HCT116 (cell line): ENCODE data around the gene NAALADL2. TPM values are rescaled to one million over a fixed set of nuclear protein-coding genes. Genes with fewer than 3 reads are reported as not detected.

Source experiments
- ATAC-seq: fragments of 200-7000 bp; cut with Tn5 transposase; 2 replicates; pipeline ENCODE4 v1.9.1; 2020; ENCODE audit warnings: mild to moderate bottlenecking, moderate library complexity
- BruUV-seq: library from RNA; stranded (reverse); fragments of 400-500 nt; replicated peaks from 2 replicates; lab custom pipeline; 2021; lab: Mats Ljungman, UMichigan
- CTCF ChIA-PET: fragments of 300-600 bp; sonication (Branson Sonifier 250); formaldehyde crosslinking; loops from one replicate; lab custom pipeline; 2021; ENCODE audit warnings: antibody characterized with exemption; lab: Charles Lee
- POLR2A ChIA-PET: fragments of 300-600, 350-600 bp; sonication (Branson Sonifier 250); formaldehyde crosslinking; loops from one replicate; lab custom pipeline; 2021; ENCODE audit warnings: antibody characterized with exemption; lab: Charles Lee
- RAD21 ChIA-PET, 2 experiments: fragments of 300-600 bp; sonication (Branson Sonifier 250); formaldehyde crosslinking; loops; one replicate each; lab custom pipeline; 2023; ENCODE audit warnings: low total read pairs in 2 of 2; ENCODE audit not compliant: uncharacterized antibody in 2 of 2, unreplicated experiment in 2 of 2, low non-redundant PET in 1 of 2; lab: Charles Lee
- DNase-seq: peaks from one replicate; pipeline ENCODE4 v3.0.0-alpha.2; 2010; ENCODE audit warnings: low read depth, low spot score
- H2AFZ ChIP-seq: fragments of 200-600 bp; shearing (Covaris generic), sonication (generic); 2 replicates; pipeline ENCODE4 v1.6.1; 2017; ENCODE audit warnings: low read depth, mixed run types, mixed read lengths, antibody characterized with exemption, low read length; ENCODE audit not compliant: poor library complexity, severe bottlenecking
- H3K27ac ChIP-seq: 2 replicates; pipeline ENCODE4 v1.5.1; 2012; ENCODE audit warnings: low read depth, low read length
- H3K27me3 ChIP-seq: fragments of 200-600 bp; sonication (generic); 2 replicates; pipeline ENCODE4 v1.6.1; 2016; ENCODE audit warnings: mixed run types, low read length, mixed read lengths; ENCODE audit not compliant: insufficient read depth
- H3K36me3 ChIP-seq, 2 experiments: fragments of 200-500 bp in 1 of 2; fragments of 200-600 bp in 1 of 2; sonication (Bioruptor generic) in 1 of 2; sonication (generic) in 1 of 2; 2 replicates each; pipeline versions ENCODE4 v1.5.1 to v1.6.1; 2014 to 2016; ENCODE audit warnings: low read length in 2 of 2, inconsistent platforms in 1 of 2, mixed read lengths in 1 of 2, mixed run types in 1 of 2; ENCODE audit not compliant: insufficient read depth in 2 of 2, control insufficient read depth in 1 of 2
- H3K4me1 ChIP-seq, 2 experiments: fragments of 200-600 bp in 1 of 2; sonication (generic) in 1 of 2; 2 replicates each; pipeline versions ENCODE4 v1.5.1 to v1.6.1; 2012 to 2017; ENCODE audit warnings: low read length in 2 of 2, inconsistent platforms in 1 of 2, mild to moderate bottlenecking in 1 of 2, mixed read lengths in 1 of 2, mixed run types in 1 of 2, moderate library complexity in 1 of 2; ENCODE audit not compliant: insufficient read depth in 2 of 2, control insufficient read depth in 1 of 2
- H3K4me2 ChIP-seq: fragments of 200-600 bp; sonication (generic); 2 replicates; pipeline ENCODE4 v1.6.1; 2017; ENCODE audit warnings: mixed run types, low read length, mixed read lengths
- H3K4me3 ChIP-seq, 2 experiments: fragments of 200-600 bp in 1 of 2; sonication (generic) in 1 of 2; replicated peaks in 1 of 2; 2 replicates each; pipeline ENCODE4 v1.5.1; 2011 to 2016; ENCODE audit warnings: low read length in 2 of 2, control low read depth in 1 of 2, low read depth in 1 of 2, mild to moderate bottlenecking in 1 of 2, mixed read lengths in 1 of 2, mixed run types in 1 of 2
- H3K79me2 ChIP-seq: fragments of 200-600 bp; sonication (generic); 2 replicates; pipeline ENCODE4 v1.6.1; 2017; ENCODE audit warnings: mild to moderate bottlenecking, mixed run types, low read length, moderate library complexity, mixed read lengths; ENCODE audit not compliant: insufficient read depth
- H3K9ac ChIP-seq: fragments of 200-600 bp; sonication (generic); 2 replicates; pipeline ENCODE4 v1.6.1; 2016; ENCODE audit warnings: low read length, mixed read lengths
- H3K9me2 ChIP-seq: fragments of 200-600 bp; sonication (generic), shearing (Covaris generic); 2 replicates; pipeline ENCODE4 v1.6.1; 2017; ENCODE audit warnings: mixed run types, mild to moderate bottlenecking, moderate library complexity; ENCODE audit not compliant: insufficient read depth
- H3K9me3 ChIP-seq, 2 experiments: fragments of 200-500 bp in 1 of 2; fragments of 200-600 bp in 1 of 2; sonication (Bioruptor generic) in 1 of 2; sonication (generic) in 1 of 2; 2 replicates each; pipeline ENCODE4 v1.6.1; 2014 to 2017; ENCODE audit warnings: low read length in 2 of 2, mixed read lengths in 2 of 2, inconsistent platforms in 1 of 2, low read depth in 1 of 2, mild to moderate bottlenecking in 1 of 2, mixed run types in 1 of 2, moderate library complexity in 1 of 2; ENCODE audit not compliant: control insufficient read depth in 1 of 2, insufficient read depth in 1 of 2
- H4K20me1 ChIP-seq: fragments of 200-600 bp; sonication (generic), shearing (Covaris generic); 2 replicates; pipeline ENCODE4 v1.6.1; 2017; ENCODE audit warnings: mixed run types, mild to moderate bottlenecking, moderate library complexity; ENCODE audit not compliant: insufficient read depth
- POLR2A ChIP-seq: IDR thresholded peaks from 2 replicates; pipeline ENCODE4 v1.7.0; 2011; ENCODE audit warnings: borderline replicate concordance; ENCODE audit not compliant: insufficient read depth, insufficient read length; ENCODE audit errors: extremely low read depth
- RAD21 ChIP-seq: IDR thresholded peaks from 2 replicates; pipeline ENCODE4 v1.6.1; 2012; ENCODE audit warnings: low read depth, mild to moderate bottlenecking
- SP1 ChIP-seq: IDR thresholded peaks from 2 replicates; pipeline ENCODE4 v1.6.1; 2012; ENCODE audit warnings: low read depth
- SRF ChIP-seq: IDR thresholded peaks from 2 replicates; pipeline ENCODE4 v1.6.1; 2012; ENCODE audit warnings: low read depth
- YY1 ChIP-seq: IDR thresholded peaks from 2 replicates; pipeline ENCODE4 v1.6.1; 2011; ENCODE audit warnings: low read length, low read depth, moderate library complexity, mild to moderate bottlenecking; ENCODE audit not compliant: insufficient replicate concordance; ENCODE audit errors: extremely low read depth
- intact Hi-C: fragments of 100-400 bp; cut with micrococcal nuclease; formaldehyde crosslinking; loops from 2 replicates; pipeline ENCODE4 v1.10.0; 2022
- total RNA-seq: library from RNA; stranded (reverse); gene quantifications from one replicate; pipeline ENCODE4 v1.2.1, GENCODE V29; 2021; ENCODE audit not compliant: unreplicated experiment
- TF ChIP-seq, protein P1 (sequence below): IDR thresholded peaks from 2 replicates; pipeline ENCODE4 v1.6.1; 2012; ENCODE audit warnings: low read depth
- TF ChIP-seq, protein P2 (sequence below): IDR thresholded peaks from 2 replicates; pipeline ENCODE4 v1.6.1; 2012

The NAALADL2 gene
- total RNA-seq, 1 experiment from 2014 or later, result 2.9 TPM

DNA sequence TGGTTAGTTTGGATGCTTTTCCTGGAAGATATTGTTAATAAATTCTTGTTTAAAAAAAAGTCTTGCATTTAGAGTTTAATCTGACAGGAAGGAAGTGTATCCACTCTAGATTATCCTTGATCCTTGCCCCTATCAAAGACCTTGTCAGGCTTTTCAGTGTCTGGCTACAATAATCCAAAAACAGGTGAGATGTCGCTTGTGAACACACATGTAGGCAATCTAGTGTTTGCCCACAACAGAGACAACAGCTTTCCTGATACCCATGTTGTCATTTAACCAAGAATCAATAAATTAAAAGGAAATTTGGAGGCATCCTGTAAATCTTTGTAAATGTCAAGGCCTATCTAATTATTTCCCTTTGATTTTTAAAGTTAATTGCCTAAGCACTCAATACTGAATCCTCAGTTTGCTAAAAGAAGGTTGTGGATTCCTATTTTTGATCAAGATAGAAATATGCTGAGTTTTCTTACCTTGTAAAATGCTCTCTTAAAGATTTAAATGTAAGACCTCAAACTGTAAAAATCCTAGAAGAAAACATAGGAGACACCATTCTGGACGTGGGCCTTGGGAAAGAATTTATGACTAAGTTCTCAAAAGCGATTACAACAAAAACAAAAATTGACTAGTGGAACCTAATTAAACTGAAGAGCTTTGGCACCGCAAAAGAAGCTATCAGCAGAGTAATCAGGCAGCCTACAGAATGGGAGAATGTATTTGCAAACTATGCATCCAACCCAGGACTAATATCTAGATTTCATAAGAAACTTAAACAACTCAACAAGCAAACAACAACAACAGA is 207.7 kb downstream of the NAALADL2 start:
- no peak for DNase-seq
- CTCF ChIA-PET, result no interaction called here
- H3K79me2 ChIP-seq, result no peaks in the 10 kb centered on the region
- H3K4me2 ChIP-seq, result no peak overlapping the region
- no TSS peak for BruUV-seq
- no peak overlapping the region for H2AFZ ChIP-seq
- POLR2A ChIA-PET, result no interaction called here
- no peak for TF ChIP-seq YY1
- no peak for TF ChIP-seq RAD21
- TF ChIP-seq, protein P1, sequence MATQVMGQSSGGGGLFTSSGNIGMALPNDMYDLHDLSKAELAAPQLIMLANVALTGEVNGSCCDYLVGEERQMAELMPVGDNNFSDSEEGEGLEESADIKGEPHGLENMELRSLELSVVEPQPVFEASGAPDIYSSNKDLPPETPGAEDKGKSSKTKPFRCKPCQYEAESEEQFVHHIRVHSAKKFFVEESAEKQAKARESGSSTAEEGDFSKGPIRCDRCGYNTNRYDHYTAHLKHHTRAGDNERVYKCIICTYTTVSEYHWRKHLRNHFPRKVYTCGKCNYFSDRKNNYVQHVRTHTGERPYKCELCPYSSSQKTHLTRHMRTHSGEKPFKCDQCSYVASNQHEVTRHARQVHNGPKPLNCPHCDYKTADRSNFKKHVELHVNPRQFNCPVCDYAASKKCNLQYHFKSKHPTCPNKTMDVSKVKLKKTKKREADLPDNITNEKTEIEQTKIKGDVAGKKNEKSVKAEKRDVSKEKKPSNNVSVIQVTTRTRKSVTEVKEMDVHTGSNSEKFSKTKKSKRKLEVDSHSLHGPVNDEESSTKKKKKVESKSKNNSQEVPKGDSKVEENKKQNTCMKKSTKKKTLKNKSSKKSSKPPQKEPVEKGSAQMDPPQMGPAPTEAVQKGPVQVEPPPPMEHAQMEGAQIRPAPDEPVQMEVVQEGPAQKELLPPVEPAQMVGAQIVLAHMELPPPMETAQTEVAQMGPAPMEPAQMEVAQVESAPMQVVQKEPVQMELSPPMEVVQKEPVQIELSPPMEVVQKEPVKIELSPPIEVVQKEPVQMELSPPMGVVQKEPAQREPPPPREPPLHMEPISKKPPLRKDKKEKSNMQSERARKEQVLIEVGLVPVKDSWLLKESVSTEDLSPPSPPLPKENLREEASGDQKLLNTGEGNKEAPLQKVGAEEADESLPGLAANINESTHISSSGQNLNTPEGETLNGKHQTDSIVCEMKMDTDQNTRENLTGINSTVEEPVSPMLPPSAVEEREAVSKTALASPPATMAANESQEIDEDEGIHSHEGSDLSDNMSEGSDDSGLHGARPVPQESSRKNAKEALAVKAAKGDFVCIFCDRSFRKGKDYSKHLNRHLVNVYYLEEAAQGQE, result no peak
- no peak for TF ChIP-seq POLR2A
- TF ChIP-seq, protein P2, sequence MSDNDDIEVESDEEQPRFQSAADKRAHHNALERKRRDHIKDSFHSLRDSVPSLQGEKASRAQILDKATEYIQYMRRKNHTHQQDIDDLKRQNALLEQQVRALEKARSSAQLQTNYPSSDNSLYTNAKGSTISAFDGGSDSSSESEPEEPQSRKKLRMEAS, result no peak
- no peak for TF ChIP-seq SRF
- no peak for TF ChIP-seq SP1
- no peaks in the 10 kb centered on the region for H3K36me3 ChIP-seq
- no peaks in the 10 kb centered on the region for H4K20me1 ChIP-seq
- H3K4me3 ChIP-seq, result no peak overlapping the region
- H3K4me1 ChIP-seq, result no peaks in the 10 kb centered on the region
- intact Hi-C loops, result no loop called here
- H3K9ac ChIP-seq, result no peak overlapping the region
- no peaks in the 10 kb centered on the region for H3K9me3 ChIP-seq
- H3K9me2 ChIP-seq, result no peaks in the 10 kb centered on the region; the same call in 1 of the 2 replicates
- no peaks in the 10 kb centered on the region for H3K27me3 ChIP-seq
- no peak for ATAC-seq
- RAD21 ChIA-PET, result no interaction called here
- no peak overlapping the region for H3K27ac ChIP-seq
